ENCODE data around the gene SUPT3H.

The SUPT3H gene

DNA sequence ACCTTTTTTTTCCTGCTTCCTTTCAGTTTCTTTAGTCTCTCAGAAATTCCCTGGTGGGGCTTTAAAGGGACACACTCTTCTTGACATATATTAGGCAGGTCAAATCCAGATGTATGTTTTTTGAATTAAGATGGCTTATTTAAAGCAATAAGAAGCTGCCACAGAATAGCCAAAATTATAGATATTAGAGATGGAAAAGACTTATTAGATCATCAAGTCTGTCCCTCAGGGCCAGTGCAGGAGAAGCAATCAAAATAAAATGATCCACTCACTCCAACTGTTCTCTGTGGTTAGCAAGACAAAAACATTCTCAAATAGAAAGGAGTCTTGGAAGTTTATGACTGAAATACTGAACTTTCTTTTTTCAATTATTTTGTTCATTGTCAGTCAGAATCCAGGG is 527.4 kb downstream of the SUPT3H start:
- no peak for DNase-seq

DNA sequence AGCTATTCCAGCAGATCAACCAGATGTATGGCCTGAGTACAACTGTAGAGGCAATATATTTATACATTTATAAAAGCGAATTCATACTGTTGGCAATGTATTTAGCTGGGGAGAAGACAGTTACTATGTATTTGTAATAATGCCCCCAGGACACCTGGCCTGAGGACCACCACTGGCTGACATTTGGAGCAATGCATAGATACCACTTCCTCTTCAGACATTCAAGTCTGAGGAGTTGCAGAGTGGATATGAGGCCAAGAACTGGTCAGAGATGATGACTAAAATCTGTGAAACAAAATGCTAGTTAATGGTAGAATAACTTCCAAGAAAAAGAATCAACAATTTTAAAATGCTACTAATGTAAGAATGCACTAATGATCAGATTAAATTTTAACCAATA is 527.9 kb downstream of the SUPT3H start:
- no peak for DNase-seq

DNA sequence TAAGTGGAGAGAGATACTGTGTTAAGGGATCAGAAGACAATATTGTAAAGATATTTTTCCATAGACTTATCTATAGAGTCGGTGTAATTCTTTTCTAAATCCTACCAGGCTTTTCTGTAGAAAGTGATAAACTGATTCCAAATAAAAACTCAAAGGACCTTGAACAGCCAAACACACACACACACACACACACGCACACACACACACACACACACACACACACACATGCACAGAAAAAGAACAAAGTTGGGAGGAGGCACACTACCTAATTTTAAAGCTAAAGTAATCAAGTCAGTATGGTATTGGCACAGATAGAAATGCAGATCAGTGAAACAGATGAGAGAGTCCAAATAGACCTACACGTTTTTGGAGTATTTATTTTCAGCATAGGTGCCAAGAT is 534.0 kb downstream of the SUPT3H start:
- no peak for DNase-seq

DNA sequence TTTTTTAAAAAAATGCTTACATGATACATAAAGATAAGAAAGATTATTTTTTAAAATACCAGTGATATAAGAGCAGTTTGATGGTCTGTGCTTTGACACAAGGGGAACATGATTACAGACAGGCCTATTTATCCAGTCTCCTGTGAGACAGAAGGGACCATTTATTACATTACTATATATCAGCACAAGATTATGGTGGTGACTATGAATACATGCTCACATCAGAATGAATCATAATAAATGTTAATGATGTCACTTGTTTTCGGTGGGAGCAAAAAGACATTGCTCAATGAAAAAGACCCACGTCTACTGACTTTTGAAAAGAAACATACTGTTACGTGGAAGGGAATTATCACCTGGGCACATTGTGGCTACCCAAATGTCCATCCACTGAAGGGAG is 535.1 kb downstream of the SUPT3H start:
- DNase-seq = no peak

DNA sequence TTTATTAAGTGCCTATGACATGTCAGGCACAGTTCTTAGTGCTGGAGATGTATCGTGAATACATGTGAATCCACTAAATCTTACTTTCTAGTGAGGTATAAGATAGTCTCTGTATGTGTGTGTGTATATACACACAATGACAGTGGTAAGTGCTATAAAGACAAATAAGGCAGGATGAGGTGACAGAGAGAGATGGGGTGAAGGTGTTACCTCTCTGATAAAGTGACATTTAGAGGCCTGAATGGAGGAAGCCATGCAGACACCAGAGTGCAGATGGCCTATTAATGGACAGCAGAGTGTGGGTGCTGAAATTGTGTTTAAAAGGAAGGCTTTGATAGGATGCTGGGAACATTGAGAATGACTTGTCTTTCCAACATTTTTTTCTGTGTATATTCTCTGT is 535.9 kb downstream of the SUPT3H start:
- no peak for DNase-seq

DNA sequence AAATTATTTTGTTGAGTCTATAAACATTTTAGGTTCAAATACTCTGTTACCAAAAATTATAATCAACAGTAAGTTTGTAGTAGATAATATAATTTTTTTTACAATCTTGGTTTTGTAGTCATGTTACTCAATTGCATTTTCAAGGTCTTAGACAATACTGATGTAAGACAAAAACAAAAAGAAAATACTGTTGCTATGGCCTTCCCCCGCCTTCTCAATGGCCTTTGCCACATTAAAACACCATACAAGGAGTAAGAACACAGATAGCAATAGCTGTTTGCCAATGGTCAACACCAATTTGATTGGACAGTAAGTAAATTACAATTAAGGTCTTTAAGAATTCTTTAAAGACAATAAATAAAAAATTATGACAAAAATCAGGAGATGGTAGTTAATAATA is 540.0 kb downstream of the SUPT3H start:
- no peak for DNase-seq

DNA sequence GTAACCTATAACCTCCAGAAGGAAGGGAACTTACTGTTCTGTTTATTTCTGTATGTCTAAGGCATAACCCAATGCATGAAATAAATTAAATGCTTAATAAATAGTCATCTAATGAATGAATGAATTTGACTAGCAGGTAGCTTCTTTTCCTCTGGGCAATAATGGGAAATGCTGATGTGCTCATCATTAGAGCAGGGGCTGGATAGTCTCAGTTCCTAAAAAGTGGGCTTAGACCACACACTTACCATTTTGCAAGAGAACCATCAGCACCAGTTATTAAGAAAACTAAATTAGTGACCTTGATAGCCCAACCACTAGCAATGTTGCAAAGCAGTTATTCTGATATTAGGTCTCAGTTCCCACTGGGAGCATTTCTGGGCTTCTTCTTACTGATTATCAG is 540.5 kb downstream of the SUPT3H start:
- DNase-seq = no peak

DNA sequence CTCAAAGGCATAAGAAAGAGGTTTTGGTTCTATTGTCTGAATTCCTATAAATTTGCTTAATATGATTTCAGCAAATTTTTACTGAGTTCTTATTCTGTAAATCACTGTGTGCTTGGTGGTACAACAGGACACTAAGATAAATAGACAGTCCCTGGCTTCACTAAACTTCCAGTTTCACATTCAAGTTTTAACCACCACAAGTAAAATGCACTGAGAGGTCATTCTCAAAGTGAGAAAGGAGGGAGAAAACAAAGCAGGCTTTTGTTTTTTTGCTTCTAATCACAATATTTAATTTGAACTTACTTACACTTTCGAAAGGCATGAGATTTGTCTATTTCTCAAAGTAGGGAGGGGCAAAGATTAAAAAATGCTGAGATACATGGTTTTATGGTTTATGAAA is 544.5 kb downstream of the SUPT3H start:
- no peak for DNase-seq

DNA sequence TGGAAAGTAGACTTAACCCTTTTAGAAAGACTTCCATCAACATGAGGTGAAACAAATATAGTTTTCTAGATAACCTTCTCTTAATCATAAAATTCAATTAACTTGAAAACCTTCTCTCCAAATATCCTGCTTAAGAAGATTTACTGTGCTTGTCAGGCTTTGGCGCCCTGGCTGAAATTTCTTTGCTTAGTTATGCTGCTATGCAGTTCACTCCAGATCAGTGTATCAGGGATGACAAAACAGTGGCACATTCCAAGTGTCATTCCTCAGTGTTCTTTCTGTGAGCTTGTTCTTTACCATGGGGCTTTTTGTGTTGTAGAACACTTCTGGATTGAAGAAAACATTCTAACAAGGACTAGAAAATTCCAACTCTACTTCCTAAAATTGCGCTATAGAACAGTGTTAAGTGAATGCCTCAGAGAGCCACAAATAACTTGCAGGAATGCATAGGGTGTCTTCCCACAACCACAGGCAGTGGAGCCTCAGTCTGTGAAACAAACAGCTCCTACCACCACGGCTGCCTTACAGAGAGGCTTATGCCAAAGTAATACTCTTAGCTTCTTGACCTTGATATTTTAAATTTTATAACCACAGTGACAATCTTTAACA is 546.6 kb downstream of the SUPT3H start:
- DNase-seq = no peak

DNA sequence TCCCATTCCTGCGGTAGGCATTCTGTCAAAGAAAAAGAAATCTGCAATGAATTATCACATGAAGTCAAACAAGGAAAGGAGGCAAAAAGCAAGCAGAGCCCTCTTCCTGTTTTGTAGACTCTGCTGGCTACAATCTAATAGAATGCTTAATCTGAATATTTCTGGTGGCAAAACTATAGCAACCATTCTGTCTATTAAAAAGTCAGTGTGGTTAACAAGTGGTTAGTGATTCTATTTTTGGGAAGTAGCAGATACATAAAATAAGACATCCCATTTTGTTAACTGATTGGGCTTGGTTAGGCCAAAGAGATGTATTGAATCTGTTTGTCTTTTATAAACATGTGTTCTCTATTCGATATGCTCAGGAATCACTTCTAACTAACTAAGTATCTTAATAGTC is 547.9 kb downstream of the SUPT3H start:
- DNase-seq = no peak

DNA sequence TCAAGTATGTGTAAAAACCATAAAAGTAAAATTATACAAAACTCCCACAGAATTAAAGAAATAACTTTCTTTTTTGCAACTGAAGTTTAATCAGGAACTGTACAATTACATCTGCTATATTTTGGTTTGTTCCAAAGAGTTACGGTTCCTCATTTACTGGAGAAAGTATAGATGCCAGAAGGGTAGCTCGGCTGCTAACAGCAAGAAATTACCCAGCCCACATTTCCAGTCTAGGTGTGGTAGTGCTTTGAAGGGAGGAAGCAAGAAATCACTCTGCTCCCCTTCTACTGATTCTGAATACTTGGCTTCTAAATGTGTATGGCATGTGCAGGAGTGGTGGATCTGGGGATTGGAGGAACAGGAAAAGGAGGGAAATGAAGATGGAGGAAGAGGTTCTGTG is 549.0 kb downstream of the SUPT3H start:
- DNase-seq = no peak

DNA sequence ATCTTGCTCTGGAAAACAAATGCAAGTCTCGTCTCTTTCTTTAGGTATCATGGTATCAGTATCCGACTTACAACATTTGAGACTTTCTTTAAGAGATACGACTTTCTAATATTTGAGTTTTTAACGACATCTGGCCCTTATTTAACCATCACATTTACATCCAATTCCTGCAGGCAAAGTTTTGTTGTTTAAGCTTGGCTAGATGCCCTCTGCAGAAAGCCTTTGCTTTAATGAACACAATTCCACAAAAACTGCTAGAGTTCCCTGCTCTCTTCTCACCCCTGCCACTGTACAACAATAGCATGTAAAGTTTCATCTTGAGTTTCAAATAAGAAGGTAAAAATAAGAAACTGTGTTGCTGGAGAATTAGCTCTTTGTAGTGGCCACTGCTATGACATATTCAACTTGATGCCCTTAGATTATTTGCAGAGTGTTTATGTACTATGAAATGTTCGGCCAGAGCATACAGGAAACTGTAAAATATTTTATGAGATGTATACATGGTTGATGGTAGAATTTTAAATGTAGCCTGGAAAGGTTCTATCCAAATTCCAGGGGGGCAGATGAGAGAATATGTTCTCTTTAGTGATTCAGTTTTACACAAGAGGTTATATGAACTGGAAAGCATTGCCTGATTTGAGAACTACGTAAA is 551.6 kb downstream of the SUPT3H start:
- DNase-seq = no peak

DNA sequence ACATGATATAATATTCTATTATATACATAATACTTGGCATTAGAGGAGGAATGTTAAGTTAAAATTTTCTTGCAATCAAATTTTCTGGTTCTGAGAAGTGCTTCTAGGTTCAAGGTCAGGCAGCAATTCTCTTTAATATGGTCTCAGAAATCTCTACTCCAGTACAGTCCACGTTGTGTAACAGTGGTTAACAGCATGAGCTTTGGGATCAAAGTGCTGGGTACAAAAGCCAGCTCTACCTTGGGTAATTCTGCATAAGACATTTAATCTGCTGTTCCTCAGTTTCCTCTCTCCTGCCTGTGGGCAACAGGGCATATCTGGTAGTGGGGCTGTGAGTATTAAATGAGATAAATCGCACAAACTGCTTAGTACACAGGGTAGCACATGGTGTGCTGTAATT is 552.5 kb downstream of the SUPT3H start:
- DNase-seq = no peak

DNA sequence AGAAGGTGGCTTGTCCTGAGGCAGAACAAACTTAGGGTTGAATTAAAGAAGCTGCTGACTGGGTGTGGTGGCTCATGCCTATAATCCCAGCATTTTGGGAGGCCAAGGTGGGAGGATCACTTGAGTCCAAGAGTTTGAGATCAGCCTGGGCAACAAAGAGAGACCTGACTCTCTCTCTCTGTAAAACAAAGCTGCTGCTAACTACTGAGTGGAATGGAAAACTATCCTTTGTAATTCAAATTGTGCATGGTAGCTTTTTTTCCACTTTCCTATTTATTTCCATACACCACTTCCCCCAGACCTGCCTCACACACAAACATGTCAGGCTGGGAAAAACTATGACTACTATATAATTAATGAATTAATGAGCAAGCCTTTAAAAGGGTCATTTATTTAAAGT is 553.2 kb downstream of the SUPT3H start:
- no peak for DNase-seq

DNA sequence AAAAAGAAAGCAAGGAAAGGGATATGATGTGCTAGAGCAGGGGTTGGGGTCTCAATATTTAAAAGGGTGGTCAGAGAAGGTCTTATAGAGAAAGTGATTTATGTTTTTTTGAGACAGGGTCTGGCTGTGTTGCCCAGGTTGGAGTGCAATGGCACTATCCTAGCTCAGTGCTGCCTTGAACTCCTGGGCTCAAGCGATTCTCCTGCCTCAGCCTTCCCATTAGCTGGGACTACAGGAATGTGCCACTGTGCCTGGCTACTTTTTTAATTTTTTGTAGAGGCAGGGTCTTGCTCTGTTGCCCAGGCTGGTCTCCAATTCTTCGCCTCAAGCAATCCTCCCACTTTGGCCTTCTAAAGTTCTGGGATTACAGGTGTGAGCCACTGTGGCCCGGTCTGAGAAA is 557.0 kb downstream of the SUPT3H start:
- DNase-seq = no peak

DNA sequence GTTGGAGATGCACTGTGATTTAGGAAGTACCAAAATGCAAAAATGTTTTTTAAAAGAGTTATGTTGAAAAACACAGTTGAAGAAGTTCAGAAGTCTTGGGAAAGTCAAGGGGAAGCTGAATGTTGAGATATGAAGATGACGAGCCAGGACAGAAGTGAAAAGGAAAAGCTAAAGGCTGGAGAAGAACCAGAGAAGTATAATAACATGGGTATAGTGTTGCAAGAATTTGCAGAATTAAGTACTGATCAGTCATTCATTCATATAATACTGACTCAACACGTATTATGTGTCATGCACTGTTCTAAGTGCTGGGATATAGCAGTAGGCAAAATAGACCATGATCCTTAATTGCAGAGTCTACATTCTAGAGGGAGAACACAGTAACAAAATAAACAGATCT is 557.4 kb downstream of the SUPT3H start:
- DNase-seq = no peak

DNA sequence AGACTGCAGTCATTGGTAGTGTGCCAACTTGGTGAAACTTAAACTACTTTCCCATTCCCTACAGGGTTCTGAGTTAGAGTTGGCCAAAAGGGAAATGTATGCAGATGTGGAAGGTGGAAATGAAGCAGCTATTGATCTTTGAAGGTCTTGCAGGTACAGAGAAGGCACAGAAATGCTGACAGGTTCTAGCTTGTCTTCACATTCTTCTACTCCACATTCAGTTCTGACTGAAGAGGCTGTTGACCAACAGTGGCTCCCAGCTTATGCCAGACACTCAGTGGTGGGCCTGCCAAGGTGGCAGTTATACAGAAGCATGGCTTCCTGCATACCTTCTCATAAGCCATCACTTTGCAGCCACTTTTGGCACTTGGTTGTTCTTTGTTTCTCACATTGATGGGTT is 566.3 kb downstream of the SUPT3H start:
- no peak for DNase-seq

DNA sequence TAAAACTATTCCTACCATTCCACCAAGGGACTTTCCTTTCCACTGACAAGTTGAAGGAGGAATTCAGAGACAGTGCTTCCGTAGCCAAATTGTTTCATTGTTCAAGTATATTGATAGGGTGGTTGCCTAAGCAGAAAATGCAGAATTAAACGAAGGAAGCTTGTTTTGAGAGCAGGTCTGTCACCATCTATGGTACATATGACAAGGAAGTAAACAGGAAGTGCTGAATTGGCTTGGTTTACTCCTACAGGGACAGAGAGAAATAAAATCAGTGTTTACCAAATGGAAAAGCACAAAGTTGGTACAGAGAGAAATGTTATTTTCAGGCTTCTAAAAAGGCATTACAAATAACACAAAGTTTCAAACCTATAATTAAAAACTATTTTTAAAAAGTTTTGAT is 568.5 kb downstream of the SUPT3H start:
- DNase-seq = no peak

DNA sequence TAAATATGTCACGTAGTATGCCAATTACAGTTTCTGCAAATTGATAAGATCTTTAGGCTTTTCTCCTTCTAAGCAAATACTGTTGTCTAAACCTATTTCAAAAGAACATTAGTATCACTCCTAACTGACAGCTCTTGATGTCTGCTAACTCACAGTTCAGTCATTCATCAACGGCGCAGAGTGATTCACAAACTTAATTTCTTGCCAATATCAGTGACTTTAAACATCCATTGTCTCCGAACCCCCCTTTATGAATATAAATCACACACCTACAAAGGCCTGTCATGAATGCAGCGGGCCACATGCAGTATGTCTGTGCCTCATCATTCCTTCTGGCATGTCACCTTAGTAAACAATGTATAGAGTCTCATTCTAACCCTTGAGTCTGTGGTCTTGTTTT is 569.6 kb downstream of the SUPT3H start:
- DNase-seq = no peak

DNA sequence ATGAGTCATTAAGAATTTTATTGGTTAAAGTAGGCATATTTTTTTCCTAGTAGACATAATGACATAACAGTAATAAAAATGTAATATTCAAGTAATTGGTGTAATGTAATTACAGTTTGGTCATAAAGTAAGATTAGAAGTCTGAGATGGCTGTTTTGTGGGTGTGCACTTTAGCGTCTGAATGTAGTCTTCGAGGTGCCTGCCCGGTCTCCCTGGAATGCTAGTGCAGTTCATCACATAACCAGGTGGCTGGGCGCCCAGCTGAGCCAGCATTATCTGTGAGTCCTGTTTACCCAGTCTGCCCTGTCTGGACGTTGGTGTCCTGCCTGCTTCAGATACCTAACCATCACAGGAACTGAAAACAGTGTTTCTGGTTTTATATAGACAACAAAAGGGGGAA is 571.1 kb downstream of the SUPT3H start:
- DNase-seq = no peak

DNA sequence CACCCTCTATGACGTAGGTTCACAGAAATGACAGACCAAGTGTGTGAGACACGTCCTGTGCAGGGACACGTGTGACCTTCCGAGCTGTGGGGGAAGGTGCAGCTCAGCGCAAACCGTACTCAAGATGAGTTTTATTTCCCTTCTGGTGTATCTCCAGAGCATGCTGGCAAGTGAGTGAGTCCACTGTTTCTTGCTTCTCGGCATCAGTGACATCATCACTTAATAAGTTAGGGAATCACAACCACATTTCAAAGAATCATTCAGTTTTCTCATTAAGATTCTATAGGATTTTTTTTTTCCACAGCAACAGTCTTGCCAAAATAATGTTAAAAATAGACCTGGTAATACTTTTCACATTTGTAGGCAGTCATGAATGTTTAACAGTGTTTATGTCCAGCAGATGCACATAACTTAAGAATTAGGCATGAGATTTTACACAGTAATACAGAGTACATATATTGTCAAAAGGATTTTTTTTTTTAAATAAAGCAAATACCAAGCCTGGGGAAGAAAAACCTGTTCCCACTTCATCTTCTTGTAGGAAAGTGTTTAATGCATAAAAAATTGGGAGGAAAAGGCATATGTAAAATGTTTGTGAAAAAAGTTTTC is 572.4 kb downstream of the SUPT3H start:
- no peak for DNase-seq

DNA sequence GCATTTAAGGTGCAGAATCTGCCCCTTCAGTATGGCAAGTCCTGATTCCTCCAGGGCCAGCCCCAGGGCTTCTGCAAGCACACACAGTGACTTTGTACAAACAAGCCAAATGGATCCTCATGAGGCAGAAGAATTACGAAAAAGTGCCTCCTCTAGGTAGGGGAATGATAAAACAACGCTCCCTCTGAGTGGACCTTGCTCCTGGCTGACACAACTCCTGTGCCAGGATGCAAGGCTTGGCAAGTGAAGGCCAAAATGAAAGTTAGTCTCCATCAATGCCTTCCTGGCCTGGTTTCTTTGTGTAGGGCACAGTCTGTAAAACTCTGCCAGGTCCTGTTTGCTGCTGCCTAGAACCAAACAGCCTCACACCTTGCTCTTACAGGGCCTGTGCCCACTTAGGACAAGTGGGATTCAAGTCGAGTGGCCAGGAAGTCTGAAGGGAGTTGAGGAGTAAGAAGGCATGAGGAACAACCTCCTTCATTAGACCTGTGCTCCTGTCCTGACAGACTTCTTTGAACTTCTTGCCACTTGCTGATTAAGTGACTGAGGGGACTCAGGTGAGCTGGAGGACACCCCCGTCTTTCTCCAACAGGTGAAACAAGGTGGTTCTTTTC is 573.1 kb downstream of the SUPT3H start:
- DNase-seq = no peak

DNA sequence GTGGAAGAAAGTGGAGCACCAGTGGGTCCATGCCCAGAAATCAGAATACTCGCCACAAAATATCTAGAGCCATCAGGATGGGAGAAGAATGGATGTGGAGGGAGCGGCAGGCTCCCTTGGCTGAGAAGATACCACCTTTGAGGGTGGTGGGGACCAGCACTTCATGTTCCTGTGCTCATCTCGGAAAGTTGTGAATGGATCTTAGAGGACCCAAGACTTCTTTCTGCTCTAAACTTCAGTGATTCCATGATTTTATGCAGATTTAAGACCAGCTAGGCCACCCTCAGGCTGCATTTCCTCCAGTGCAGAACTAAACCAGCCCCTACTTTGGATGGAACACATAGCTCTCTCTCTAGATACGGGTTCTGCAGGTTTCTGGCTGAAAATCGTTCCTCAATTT is 573.7 kb downstream of the SUPT3H start:
- no peak for DNase-seq

Data from anterior cingulate cortex (tissue), 58 donors.